C4-2B (cell line): ENCODE results near the gene PPP1R13B.

ENCODE experiments used
- H3K27ac ChIP-seq: fragments of 450-650 bp; 2 replicates; pipeline ENCODE4 v1.5.1; 2017
- ZFX ChIP-seq: fragments of 450-650 bp; IDR thresholded peaks from 2 replicates; pipeline ENCODE4 v1.6.1; 2017
- TF ChIP-seq, protein P1 (sequence below): fragments of 450-650 bp; conservative IDR thresholded peaks from 2 replicates; pipeline ENCODE4 v1.5.1; 2017; ENCODE audit warnings: mild to moderate bottlenecking

The PPP1R13B gene

DNA sequence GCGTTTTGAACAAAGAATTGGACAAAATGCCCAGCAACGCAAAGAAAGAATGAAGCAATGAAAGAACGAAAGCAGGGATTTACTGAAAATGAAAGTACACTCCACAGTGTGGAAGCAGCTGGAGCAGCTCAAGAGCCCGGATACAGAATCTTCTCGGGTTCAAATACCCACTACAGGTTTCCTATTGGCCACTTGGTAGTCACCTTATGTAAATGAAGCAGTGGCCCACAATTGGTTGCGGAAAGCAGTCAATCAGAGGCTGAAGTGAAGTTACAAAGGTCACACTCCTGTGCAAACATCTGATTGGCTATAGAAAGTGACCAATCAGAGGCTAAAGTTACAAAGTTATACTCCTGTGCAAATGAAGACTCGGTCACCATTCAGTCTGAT lies 15.0 kb upstream of the PPP1R13B start:
- no peak overlapping the region for H3K27ac ChIP-seq
- TF ChIP-seq, protein P1, sequence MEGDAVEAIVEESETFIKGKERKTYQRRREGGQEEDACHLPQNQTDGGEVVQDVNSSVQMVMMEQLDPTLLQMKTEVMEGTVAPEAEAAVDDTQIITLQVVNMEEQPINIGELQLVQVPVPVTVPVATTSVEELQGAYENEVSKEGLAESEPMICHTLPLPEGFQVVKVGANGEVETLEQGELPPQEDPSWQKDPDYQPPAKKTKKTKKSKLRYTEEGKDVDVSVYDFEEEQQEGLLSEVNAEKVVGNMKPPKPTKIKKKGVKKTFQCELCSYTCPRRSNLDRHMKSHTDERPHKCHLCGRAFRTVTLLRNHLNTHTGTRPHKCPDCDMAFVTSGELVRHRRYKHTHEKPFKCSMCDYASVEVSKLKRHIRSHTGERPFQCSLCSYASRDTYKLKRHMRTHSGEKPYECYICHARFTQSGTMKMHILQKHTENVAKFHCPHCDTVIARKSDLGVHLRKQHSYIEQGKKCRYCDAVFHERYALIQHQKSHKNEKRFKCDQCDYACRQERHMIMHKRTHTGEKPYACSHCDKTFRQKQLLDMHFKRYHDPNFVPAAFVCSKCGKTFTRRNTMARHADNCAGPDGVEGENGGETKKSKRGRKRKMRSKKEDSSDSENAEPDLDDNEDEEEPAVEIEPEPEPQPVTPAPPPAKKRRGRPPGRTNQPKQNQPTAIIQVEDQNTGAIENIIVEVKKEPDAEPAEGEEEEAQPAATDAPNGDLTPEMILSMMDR: no peak
- TF ChIP-seq ZFX: no peak

DNA sequence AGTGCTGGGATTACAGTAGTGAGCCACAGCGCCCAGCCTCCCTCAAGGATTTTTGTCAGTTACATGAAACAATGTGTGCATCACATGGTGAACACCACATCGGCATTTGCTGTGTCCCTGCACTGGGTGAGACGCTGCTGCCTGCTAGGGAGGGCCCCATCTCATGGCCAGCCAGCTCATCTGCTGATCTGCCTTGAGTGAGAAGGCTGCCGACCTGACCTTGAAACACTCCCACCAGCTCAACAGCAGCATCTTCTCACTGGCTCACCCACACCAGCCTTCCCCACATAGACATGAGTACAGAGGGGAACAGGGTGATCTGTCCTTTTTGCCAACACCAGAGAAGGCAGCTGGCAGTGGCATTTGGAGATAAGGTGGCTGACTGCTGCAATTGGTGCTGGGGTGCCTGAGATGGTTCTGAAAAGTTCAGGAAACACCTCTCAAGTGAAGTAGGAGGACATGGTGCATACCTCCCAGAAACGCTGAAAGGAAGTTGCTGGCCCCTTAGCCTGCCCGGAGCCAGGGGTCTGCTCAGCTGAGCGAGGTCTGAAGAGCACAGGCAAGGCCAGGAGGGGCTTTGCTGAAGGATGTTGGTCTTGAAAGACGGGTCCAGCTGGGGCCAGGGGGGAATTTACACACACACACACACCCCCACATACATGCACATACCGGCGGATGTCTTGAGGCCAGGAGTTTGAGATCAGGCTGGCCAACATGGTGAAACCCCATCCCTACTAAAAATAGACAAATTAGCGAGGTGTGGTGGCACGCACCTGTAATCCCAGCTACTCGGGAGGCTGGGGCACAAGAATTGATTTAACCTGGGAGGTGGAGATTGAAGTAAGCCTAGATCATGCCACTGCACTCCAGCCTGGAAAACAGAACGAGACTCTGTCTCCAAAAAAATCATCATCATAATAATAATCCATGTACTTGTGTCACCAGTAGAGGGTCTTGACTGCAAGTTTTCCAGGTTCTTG lies 14.3 kb upstream of the PPP1R13B start:
- TF ChIP-seq ZFX: no peak
- TF ChIP-seq, protein P1: no peak
- no peak overlapping the region for H3K27ac ChIP-seq

DNA sequence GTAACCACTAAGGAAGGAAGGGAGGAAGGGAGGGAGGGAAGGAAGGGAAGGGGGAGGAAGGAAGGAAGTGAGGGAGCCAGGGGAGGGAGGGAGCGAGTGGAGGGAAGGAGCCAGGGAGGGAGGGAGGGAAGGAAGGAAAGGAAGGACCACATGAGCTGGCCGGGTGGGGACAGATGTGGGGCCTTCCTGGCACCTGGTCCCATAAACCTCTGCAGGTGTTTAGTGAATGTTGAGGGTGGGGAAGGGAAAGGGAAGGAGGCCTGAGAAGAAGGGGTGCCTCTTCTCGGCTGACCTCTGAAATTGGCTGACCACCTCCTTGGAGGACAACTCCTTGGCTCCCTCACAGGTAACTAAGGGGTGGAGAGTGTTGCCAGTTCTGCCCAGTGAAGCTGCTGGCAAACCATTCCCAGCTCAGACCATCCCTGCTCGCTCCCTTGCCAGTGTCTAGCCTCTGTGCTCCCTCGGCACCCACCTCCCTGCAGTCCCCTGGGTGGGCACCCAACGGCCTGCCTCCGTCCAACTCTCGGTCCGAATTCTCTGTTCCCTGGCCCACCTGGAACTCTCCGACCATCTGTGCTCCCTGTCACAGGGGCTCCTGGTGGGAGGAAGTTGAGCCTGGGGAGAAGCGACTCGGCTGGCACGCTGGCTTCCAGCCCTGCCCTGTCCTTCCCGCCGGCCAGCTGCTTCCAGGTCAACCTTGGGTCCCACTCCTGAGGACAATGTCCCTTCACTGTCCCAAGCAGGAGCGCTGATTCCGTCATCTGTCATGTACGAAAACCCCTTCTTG lies 12.2 kb upstream of the PPP1R13B start:
- no peak for TF ChIP-seq ZFX
- TF ChIP-seq, protein P1: no peak
- no peak overlapping the region for H3K27ac ChIP-seq

DNA sequence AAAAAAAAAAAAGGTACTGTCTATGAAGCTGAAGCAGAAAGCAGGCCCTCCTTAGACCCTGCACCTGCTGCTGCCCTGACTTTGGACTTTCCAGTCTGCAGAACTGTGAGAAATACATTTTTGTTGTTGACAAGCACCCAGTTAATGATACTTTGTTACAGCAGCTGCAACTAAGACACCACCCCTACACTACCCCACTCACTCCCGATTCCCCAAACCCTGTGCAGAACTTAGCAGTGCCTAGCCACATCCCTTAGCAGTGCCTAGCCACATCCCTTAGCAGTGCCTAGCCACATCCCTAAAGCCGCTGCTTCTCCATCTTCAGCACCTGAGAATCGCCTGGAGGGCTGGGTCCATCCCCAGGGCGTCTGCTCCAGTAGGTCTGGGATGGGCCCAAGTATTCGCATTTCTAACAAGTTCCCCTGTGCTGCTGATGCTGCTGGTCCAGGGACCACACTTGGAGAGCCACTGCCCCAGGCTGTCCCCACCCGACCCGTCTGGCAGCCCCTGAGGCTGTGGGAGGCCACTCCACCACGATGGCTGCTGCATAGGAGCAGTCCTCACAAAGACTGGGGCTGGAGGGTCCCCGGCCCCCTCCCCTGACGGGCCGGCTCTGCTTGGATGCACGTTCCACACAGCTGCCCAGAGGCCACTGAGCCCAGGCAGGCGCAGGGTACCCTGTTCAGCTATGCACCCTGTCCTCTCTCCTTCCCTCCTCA lies 10.8 kb upstream of the PPP1R13B start:
- TF ChIP-seq ZFX: no peak
- TF ChIP-seq, protein P1: no peak
- no peak overlapping the region for H3K27ac ChIP-seq

DNA sequence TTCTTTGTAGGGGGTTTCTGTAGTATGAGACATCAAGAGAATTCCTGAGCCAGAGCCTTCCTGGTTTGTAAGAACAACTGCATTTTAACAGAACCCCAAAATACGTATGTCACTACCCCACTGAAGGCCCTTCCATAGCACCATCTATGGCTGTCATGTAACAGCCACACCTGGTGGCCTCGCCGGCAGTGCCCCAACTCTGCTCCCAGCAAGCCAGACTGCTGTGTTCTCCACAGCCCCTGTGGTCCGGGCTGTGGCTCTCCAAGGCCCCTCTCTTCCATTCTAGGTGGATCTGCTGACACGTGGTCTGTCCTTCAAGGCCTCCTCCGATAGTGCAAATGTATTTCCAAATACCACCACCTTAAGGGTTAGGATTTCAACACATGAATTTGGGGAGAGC lies 9.9 kb upstream of the PPP1R13B start:
- no peak overlapping the region for H3K27ac ChIP-seq
- TF ChIP-seq ZFX: no peak
- TF ChIP-seq, protein P1: no peak

DNA sequence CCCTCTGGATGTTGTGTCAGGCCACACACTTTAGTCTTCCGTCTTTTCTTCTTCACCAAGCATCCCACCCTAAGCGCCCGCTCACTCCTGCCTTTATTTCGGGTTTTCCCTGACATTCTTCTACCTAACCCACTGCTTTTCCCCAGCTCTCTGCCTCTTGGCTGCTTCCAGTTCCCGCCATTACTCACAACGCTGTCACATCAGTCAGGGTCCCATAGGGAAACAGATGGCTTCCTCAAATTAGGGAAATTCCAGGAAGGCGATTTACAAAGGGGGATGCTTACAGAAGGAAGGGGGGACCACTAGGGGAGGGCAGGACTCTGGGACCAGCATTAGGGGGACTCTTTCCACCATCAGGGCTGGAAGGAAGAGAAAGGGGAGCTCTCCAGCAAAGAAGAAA lies 9.2 kb upstream of the PPP1R13B start:
- TF ChIP-seq ZFX: no peak
- TF ChIP-seq, protein P1: no peak

More for the DNA sequence above, 9.2 kb upstream of the PPP1R13B start:
- no peak overlapping the region for H3K27ac ChIP-seq
